Hematopoietic multipotent progenitor cell (in vitro differentiated cells): ENCODE data around the gene ADCY9. TPM values are rescaled to one million over a fixed set of nuclear protein-coding genes. Genes with fewer than 3 reads are reported as not detected.
A peak's percentile ranks its signal among the peaks of the same experiment; 100 is the strongest.

Experiments
- DNase-seq, 3 donors: peaks; one replicate each; pipeline ENCODE4 v3.0.0-alpha.2; 2011 to 2015; ENCODE audit warnings: low read depth in 2 of 3, low spot score in 2 of 3
- total RNA-seq: library from RNA; depleted of rRNA; stranded (reverse); fragments of >200 nt; gene quantifications from one replicate; pipeline ENCODE4 v1.2.3, GENCODE V29; 2012

Gene ADCY9
- total RNA-seq, 1 donor = 8.3 TPM

- DNase-seq = no peak
These were observed 107.1 kb downstream of the ADCY9 start for GRCh38 chr16:4009177-4009576.

- DNase-seq = no peak
These were observed 108.1 kb downstream of the ADCY9 start for GRCh38 chr16:4008116-4008515.

- no peak for DNase-seq
These were observed 109.7 kb downstream of the ADCY9 start for GRCh38 chr16:4006397-4006999.

- DNase-seq = no peak
These were observed 110.5 kb downstream of the ADCY9 start for GRCh38 chr16:4005731-4006130.

- DNase-seq = no peak
These were observed 111.0 kb downstream of the ADCY9 start for GRCh38 chr16:4005281-4005680.

GRCh38 chr16:4004206-4004605 is 112.0 kb downstream of the ADCY9 start:
- DNase-seq = no peak

GRCh38 chr16:4003576-4003975 is 112.7 kb downstream of the ADCY9 start:
- no peak for DNase-seq

- no peak for DNase-seq
These were observed 113.1 kb downstream of the ADCY9 start for GRCh38 chr16:4003166-4003565.

- peak in 1 of 3 donors; percentile 27 for DNase-seq
These were observed 114.1 kb downstream of the ADCY9 start for GRCh38 chr16:4002121-4002520.

- no peak for DNase-seq
These were observed 116.5 kb downstream of the ADCY9 start for GRCh38 chr16:3999479-4000325.

- no peak for DNase-seq
These were observed 117.3 kb downstream of the ADCY9 start for GRCh38 chr16:3998793-3999478.

GRCh38 chr16:3997231-3997841 is 118.9 kb downstream of the ADCY9 start:
- no peak for DNase-seq

GRCh38 chr16:3995001-3995400 is 121.2 kb downstream of the ADCY9 start:
- DNase-seq = no peak

- DNase-seq = no peak
These were observed 123.0 kb downstream of the ADCY9 start for GRCh38 chr16:3993052-3993785.

GRCh38 chr16:3992297-3993051 is 123.8 kb downstream of the ADCY9 start:
- DNase-seq = peak in 1 of 3 donors; percentile 10

- DNase-seq = no peak
These were observed 127.4 kb downstream of the ADCY9 start for GRCh38 chr16:3988824-3989223.

GRCh38 chr16:3988011-3988410 is 128.2 kb downstream of the ADCY9 start:
- no peak for DNase-seq

- DNase-seq = no peak
These were observed 129.0 kb downstream of the ADCY9 start for GRCh38 chr16:3987231-3987630.

GRCh38 chr16:3986235-3986544 is 130.1 kb downstream of the ADCY9 start:
- DNase-seq = no peak
